NCI-H1417 treated with DMSO at 0.1 percent for 48 hours (cell line): ENCODE measurements around the gene BRD3OS.

Source experiments
- DNase-seq: peaks from one replicate; lab custom pipeline; 2025; lab: John Stamatoyannopoulos, UW

Gene BRD3OS

DNA sequence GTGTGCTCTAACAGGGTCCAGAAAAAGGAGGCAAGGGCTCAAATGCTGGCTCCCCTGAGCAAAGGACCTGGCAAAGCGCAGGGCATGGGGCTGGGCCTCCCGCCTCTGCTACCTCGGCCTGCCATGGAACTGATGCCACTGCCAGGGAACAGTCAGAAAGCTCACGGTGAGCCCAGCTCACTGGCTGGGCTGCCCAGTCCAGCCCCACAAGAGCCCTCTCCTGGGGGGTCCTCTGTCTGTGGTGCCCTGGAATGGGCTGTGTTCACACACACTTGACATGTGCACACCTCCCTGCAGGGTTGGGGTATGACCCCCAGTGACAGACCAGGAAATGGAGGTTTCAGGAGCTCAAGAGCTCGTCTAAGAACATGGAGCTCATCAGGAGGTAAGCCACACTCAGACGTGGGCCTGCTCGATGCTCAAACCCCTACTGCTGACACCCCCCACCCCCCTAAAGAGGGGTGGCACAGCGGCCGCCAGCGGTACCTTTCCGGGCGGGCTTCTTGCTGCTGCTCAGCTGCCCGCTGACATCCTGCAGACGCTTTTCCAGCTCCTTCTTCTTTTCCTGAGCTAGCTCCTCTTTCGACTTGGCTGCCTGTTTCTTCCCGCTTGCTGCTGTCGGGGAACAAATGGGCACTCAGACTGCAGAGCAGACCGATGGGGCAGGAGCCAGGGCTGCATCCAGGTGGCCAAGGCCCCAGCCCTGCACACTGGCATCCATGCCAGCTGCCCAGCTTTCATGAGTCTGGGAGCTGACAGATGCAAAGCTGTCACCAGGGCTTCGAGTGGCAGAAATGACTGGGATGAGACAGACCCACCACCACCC is 9.1 kb downstream of the BRD3OS start:
- no peak for DNase-seq

DNA sequence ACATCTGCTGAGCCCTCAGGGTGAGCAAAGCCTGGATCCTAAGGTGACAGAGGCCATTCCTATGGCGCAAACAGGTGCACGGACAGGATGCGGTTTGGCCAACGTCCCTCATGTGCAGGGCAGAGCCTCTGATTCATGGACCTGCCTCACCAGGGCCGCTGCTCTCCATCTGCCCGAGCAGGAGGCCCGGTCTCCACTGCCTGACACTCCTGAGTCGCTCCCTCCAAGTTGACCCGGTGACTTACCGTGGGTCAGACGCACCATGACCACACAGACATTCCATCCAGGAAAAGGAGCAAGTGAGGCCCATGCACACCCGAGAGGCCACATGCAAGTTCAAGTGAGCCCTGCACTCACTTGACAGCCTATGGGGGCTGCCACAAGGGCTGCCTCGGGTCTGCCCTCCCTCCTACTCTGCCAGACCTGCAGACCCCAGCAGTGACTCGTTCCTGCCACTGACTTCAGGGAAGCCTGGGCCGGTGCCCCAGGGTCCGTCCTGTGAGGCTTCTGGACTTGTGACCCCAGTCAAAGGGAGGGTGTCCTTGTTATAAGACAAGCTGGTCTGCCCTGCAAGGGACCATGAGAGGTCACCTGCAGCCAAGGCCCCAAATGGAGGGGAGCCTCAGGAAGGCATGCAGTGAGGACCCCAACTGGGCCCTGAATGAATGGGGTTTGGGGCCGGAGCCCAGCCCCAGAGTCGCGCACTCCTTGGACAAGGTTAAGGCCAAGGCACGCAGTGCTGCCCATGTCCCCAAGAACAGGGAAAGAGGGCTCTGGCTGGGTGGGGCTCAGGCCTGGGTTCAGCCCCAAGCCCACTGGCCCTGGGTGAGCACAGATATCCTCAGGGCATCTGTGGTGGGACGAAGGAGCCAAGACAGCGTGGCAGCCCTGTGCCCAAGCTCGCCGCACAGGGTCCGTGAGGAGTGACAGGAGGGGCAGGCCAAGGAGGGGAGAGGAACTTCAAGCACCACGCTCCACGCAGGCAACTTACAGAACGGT is 10.1 kb downstream of the BRD3OS start:
- no peak for DNase-seq

DNA sequence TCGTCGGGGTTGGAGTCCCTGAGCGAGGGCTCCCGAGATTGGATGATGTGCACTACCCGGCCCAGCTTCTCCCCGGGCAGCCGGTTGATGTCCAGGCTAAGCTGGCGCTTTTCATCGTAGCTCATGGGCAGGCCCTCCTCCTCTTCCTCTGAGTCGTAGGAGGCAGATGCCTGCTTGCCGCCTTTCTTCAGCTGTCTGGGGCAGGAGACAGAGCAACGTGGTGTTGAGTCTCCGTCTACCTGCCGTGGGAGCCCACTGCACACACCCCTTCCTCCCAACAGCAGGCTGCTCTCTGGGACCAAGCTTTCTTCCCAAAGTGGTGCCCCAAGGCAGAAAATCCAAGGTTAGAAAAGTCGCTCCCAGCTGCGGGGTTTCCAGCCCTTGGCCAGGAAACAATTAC is 10.8 kb downstream of the BRD3OS start:
- DNase-seq: no peak

DNA sequence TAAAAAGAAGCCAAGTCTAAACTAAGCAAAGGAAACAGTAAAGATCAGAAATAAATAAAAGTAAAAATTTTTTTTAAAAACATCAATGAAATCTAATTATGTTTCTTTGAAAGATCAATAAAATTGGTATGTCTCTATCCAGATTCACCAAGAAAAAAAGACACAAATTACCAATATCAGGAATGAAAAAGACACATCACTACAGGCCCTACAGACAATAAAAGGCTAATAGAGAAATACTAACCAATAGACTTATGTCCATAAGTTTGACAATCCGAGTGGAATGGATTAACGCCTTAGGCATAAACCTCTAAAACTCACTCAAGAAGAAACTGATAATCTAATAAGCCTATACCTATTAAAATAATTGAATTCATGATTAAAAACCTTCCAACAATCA is 12.4 kb downstream of the BRD3OS start:
- no peak for DNase-seq

DNA sequence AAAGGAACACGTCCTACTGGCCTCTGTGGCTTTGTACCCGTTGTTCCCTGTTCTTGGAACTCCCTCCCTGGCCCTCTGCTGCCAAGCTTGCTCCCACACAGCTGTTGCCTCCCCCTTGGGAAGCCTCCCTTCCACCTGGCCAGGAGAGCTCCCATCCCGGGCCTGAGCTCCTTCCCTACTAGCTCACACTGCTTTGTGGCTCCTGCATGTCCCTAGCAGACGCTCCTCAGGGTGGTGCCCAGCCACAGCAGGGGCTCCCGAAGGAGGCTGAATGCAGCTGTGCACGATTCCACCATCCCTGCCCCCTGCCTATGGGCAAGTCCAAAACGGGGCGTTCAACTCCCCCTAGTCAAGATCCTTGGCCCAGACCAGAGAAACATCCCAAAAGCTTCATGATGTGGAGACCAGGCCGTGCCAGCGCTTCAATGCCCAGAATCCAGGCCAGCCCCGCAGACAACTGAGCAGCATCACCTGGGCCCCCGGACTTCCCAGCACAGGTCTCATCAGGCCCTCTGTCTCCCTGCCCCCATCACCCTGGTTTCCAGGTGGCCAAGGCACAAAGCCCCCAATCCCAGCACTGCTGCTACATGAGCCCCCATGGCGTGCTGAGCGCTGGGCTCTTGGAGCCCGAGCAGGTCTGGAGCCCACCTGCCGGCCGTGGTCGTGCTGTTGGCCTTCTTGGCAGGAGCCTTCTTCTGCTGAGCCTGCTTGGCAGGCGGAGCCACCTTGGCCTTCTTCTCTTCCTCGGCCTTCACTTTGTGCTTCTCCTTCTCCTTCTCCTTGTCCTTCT is 14.3 kb downstream of the BRD3OS start:
- no peak for DNase-seq

DNA sequence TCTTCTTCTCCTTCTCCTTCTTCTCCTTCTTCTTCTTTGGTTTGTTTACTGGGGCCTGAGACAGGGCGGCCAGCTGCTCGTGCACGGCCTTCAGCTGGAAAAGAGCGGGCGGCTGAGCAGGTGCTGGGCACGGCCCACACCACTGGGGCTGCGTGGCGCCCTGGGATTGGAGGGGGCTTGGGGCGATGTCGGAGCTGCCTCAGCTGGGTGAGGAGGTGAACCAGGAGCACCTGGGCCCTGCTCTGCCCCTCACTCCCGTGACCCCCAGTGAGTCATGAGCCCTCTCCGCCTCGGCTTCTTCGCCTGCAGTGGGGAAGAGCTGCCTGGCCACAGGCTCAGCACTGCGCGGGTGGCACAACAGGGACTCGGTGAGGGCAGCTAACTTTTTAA is 14.9 kb downstream of the BRD3OS start:
- DNase-seq: no peak

DNA sequence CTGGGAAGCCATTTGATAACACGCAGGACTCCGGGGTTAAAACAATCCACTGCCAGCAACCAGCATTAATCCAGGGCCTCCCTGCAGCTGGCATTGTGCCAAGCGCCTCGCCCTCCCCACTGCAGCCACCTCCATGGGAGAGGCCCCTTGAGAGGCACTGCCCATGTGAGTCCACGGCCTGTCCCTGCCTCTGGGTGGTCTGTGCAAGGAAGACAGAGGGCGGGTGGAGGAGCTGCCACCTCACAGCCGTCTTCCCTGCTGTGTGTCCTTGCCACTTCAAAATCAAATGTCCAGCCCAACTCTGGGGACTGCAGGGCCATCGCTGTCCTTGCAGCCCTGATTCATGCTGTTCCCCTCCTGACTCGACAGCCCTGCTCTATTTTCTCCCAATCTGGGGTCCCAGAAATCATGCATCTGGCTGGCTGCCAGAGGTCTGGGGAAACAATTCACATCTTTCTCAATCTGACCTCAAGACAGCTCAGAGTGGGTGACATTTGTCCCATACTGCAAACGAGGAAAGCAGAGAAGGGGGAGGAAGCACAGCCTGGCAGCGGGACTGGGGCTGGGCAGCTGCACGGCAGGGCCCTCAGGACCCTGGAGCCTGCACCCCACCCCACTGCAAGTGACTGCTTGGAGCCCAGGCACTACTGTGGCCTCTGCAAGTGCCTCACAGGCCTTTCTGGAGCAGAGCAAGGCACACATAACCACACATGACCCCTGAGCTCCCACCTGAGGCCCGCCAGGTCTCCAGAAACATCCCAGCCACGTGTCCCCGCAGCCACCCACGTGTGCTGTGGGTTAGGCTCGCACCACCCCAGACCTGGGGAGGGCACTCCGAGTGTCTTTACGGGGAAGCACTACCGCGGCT is 15.7 kb downstream of the BRD3OS start:
- no peak for DNase-seq

DNA sequence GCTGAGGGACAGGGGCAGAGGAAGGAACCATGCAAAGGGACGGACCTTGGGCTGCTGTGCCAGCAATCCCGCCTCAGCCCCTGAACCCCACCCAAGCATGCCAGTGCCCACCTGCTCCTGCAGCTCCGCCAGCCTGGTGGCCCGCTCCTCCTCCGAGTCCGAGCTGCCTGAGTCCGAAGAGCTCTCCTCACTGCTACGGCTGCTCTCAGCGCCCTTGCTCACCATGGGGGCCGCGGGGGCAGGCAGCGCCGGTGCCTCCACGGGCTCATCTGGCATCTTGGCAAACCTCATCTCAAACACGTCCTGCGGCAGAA is 16.3 kb downstream of the BRD3OS start:
- DNase-seq: no peak

DNA sequence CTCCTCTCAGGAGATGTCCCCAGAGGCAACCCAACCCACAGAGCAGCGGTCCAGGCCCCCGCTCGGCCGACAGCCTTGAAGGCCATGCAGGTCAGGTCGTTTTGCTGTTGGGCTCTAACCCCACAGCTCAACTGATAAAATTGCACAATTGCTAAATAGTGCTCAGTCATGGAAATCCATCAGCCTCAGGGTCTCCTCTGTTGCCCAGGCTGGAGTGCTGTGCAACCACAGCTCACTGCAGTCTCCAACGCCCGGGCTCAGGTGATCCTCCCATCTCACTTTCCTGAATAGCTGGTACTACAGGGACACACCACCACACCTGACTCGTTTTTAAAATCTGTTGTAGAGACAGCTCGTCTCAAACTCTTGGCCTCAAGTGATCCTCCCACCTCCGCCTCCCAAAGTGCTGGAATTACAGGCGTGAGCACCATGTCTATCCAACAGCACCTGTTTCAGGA is 18.3 kb downstream of the BRD3OS start:
- no peak for DNase-seq

DNA sequence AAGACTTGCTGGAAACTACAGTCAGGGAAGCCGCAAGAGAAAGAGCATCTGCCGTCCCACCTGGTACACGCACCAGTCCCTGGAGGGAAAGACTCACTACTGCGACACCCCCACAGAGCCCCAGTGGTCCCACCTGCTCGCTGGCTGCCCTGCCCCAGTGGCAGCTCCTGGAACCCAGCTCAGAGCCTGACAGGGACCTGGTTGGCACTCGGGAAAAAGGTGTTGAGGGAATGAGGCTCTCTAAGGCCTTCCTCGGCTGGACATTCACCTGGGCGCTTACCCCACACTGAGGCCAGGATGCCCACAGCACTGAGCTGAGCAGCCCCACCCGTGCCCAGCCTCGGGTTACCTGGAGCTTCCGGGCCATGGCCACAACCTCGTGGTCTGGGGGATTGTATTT is 19.7 kb downstream of the BRD3OS start:
- no peak for DNase-seq

DNA sequence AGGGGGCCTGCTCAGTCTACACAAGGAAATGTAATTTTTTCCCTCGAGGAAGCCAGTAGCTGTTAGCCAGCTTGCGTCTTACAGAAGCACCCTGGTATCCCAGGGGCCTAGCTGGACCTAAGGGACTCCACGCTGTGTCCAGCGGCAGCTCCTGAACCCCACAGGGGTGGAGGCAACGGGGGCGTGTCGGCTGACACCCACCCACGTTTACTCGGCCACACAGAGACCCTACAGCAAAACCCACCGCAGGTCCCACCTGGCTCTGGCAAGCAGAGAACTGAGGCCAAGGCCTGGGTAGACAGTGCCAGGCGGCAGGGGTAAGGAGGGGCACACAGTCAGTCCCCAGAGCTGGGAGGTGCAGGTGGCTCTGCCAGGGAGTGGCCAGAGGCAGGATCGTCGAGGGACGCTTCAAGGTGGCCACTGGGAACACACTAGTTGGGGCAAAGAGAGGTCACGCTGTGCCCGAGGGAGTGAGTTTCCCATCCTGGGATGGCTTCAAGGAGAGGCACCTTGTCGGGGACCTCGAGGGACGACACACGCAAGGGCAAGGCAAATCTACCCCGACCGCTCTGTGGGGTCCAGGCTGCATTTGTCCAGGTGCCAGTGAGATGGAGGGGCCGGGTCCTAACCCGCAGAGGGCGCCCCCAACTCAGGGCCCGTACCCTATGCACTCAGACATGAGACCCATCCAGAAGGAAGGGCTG is 20.7 kb downstream of the BRD3OS start:
- DNase-seq: no peak

DNA sequence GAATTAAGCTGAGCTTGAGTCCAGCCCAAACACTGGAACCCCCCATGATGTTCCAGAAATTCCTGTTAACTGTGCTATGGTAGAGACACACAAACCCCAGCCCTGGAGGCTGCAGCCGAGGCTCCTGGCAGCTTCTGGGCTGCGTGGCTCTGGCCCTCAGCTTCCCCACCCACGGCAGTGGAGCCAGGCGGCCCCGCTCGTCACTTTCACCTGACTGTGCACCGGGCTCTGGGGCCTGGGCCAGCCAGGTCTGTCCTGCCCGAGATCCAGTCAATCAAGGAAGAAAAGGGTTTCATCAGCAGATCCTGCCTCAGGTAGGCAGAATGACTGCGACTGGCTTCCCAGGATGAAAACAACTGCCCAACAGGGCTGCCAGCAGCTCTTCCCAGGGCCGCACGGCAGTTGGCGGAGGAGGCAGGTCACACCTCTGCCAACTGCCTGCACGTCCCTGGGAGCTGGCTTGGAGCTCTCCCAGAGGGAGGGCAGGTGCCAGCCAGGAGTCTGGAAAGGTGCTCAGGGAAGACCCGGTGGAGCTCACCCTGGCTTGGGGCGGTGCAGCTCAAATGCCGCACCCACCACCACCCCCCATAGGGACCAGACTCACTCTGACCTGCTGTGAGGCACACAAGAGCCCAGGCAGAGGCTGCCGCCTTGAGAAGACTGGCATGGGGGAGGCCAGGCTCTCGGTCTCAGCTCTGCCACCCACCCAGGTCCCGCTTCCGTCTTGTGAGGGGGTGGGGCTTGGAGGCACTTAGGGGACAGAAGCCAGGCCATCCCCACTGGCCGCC is 21.8 kb downstream of the BRD3OS start:
- no peak for DNase-seq

DNA sequence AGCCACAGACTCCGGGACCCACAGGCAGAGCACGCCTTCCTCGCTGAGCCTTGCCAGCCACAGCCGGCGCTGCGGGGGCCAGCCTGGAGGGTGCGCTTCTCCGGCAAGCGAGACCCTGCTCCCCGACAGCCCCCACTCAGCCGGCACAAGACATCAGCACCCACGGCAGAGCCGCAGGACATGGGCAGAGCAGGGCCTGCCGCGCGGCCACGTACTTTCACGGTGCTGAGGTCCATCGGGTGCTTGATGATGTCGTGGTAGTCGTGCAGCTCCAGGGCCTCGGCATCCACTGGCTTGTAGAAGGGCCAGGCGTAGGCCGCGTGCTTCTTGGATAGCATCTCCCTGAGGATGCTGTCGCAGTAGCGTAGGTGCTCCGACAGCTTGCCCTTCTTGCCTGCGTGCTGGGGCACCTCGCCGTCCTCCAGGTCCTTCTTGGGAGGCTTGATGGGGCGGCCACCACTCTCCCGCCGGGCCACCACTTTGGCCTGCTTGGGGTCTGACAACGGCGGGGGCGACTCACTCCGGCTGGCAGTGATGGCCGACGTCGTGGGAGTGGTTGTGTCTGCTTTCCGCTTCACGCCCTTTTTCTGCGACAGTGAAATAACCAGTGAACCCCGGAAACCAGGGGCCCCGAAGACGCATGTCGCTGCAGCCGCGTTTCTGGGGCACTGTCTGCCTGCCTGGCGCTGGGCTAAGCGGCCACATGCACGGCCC is 22.7 kb downstream of the BRD3OS start:
- DNase-seq: no peak

DNA sequence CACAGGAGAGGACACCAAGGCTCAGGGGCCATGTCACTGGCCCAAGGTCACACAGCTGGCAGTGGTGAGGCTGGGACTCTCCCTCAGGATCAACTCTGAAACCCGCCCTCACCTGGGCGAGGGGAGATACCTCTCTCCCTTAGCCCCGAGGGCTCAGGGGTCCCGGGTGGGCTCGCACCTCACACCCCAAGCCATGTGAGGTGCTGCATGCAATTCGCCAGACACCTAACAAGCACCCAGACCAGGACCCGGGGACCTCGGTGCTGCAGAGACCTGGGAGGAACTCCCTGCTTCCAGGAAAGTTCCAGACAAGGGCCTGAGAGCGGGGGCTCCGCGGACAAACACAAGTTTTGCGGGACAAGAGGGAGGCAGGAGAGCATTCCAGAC is 23.3 kb downstream of the BRD3OS start:
- DNase-seq: no peak

DNA sequence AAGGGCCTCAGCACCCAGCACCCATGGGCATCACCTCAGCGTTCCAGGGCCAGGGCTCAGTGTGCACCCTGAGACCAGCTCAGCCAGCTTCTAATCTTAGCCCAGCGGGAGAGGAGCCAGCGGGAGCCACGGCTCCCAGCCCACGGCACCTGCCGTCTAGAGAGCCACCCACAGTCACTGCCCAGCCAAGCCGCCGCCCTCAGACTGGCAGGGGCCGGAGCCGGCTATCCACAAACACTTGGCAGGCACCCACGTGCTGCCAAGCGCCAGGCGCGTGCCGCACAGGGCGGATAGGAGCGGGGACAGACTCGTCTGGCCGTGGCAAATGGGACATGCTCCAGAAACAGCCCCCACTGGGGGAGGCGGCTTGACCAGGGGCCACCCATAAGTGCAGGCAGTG is 24.0 kb downstream of the BRD3OS start:
- DNase-seq: no peak

DNA sequence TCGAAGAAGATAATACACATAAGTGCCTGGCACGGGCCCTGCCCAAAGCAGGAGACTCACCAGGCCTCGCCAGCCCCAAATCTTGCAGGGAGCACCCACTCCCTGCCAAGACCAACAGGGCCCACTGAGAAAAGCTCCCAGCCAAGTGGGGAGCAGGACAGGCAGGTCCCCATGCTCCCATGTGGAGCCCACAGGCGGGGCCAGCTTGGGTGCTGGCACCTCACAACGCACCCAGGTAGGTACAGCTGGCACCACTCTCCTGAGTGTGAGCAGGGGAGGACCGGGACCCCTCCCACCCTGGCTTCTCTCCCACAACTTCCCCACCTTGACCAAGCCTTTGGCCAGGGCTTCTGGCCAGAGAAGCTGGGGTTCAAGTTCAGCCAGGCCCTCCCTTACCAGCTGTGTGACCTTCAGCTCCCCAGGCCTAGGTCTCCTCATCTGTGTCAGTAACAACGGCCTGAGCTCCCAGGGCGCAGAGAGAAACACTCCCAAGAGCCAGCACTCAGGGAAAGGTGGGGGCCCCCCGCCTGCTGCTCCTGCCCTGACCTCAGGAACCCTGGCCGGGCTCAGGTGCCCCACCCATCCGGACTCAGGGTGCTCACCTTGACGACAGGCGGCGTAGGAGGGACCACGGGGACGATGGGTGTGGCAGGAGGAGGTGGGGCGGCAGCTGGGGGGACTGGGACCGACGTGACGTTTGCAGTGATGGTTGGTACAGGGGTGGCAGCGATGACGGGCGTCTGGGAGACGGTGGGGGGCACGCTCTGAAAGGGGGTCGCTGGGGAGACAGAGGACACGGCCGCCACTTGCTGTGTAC is 24.7 kb downstream of the BRD3OS start:
- DNase-seq: no peak

DNA sequence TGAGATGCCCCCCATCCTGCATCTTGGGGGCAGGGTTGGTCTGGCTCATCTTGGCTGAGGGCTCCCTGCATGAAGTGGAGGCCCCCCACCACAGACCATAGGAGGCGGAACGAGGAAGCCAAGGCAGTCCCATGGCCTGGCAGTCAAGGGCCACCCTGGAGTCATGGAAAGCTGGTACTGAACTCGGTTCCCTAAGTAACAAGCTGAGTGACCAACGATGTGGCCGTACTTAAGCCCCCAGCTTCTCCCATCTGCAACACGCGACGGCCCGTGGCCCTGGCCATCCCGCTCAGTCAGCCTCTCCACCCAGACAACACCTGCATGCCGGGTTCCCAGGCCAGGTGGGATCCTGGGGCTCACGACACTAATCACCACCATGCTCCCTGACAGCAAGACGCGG is 25.4 kb downstream of the BRD3OS start:
- DNase-seq: no peak

DNA sequence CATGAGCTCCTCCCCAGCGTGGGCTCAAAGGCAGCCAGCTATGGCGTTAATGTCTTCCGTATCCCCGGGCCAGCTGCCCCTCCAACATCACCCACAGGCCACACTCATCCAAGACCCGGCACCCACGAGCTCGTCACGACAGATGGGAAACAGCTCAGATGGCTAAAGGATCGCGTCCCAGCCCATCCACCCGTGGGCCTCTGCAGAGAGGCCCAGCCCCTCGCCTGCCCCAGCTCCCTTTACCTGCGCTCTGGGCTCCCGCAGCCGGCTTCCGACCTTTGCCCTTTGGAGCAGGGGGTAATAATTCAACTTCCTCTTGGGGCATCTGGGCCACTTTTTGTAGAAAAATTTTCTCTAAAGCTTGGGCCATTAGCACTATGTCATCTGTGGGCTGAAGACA is 26.0 kb downstream of the BRD3OS start:
- DNase-seq: no peak
